Ecto neural progenitor cell (in vitro differentiated cells): ENCODE results near the gene NUP93.
A peak's percentile ranks its signal among the peaks of the same experiment; 100 is the strongest.

ENCODE experiments used
- DNase-seq: peaks from one replicate; pipeline ENCODE4 v3.0.0-alpha.2; 2018; ENCODE audit warnings: low spot score

The NUP93 gene

DNA sequence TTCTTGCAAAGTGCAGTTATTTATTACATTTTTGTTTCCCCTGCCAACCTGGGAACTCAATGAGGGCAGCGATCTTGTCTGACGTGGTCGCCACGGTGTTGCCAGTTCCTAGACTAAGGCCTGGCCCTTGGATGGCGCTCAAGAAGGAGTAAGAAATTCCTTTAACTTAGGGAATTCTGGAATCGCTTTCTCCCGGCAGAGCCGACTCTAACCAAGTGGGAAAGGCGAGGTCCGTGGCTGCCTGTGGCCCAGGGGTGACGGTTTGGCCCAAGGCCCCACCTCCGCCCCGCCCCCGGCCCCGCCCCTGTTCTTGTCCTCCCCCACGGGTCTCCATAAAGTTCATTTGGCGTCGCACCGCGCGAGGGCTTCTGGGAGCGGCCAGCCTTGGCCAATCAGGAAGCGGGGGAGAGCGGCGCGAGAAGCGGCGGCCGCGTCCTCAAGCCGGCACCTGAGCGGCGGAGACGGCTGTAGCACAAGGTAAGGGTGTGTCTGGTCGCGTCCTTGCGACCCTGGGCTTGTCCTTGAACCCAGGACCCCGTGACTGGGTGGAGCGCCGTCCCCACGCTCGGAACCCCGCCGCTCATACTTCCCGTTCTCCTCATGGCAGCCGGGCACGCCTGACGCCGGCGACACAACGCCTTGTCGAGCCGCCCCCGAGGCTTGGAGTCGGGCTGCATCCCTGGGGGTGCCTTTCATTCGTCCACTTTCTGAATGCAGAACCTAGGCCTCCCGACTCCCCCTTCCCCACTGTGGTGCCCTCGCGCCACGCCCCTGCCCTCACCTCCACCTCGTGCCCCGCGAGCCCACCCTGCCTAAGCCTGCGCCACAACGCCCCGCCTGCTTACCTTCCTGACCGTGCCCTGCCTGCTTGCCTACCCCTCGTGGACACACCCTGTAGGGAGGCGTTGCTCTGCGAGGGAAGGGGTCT lies at the start of gene NUP93:
NUP93 (plus strand) TSS at position 395 of the 928 bp plus-strand sequence. CDS start 18,119 bp downstream, outside the sequence.
- peak; percentile 94 for DNase-seq

GRCh38 chr16:56681939-56682702 lies 47.8 kb upstream of the NUP93 start, which contains the start of gene MT1X:
Gene MT1X (plus strand): TSS chr16:56682470. CDS start chr16:56682541, 71 bp downstream.
- peak; percentile 81 for DNase-seq

DNA sequence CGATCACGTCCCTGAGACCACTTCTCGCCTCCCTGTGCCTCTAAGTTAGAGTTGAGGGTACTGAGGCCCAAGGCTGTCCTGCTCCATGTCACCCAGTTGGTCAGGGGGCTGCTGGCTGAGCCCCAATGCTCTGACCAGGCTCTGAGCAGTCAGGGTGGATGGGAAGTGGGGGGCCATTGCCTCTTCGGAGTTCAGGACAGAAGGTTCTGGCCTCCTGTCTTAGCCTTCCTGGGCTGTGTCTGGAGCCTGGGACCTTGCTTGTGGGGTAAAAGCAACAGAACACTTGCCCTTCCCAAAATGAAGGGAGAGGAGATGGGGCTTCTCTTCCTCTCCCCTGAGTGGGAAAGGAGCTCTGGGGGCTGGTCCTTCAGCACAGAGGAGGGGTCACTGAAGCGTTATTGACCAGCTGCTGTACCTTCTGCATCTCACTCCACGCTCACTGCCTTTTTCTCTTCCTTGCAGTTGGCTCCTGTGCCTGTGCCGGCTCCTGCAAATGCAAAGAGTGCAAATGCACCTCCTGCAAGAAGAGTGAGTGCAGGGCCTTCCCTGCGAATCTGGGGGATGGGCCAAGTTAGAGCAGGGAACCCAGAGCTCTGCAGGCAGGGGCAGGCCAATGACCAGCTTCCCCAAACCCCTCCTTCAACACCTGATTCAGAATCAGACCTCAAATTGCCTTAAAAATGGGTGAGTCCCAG lies 47.1 kb upstream of the NUP93 start:
- no peak for DNase-seq

DNA sequence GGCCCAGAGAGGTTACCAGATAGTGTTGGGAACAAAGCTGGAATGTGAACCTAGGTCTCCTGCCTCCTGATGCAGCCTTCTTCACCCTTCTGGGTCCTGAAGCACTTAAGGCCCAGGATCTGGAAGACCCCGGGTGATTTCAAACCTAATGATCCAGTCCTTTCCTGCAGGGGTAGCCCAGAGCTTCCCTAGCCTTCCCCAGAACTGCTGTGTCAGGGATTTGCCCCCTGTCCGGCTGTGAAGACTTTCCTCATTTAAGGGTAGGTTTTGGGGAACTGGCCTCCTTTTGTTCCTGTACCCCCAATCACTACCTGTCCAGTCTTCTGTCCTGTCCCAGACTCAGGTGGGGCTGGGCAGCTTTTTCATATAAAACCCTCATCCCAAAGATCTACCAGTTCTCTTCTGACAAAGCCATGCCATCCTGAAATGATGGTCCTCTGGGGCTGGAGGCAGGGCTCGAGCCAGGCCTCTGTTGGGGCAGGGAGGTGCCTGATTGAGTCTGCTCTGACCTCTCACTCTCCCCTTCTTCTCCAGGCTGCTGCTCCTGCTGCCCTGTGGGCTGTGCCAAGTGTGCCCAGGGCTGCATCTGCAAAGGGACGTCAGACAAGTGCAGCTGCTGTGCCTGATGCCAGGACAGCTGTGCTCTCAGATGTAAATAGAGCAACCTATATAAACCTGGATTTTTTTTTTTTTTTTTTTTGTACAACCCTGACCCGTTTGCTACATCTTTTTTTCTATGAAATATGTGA lies 46.3 kb upstream of the NUP93 start:
- no peak for DNase-seq

- no peak for DNase-seq
These were observed 45.5 kb upstream of the NUP93 start for GRCh38 chr16:56684256-56684925.

- no peak for DNase-seq
These were observed 44.9 kb upstream of the NUP93 start for GRCh38 chr16:56684926-56685590.

- DNase-seq, result no peak
These were observed 43.2 kb upstream of the NUP93 start for GRCh38 chr16:56686758-56687157.

DNA sequence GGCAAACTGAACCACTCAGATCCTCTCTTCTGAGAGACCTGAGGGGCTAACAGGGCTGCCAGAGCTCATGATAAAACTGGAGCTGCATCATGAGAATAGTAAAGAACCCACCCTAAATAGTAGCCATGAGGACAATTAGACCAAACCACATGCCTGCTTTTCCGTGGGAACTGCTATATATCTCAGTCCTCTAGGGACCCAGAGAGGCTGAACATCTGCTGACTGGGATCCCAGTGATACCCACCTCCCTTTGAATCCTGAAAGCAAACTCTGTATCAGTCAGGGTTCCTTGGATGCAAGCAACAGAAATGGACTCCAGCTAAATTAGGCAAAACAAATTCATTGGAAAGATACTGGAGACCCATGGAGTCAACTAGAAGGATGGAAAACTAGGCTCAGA lies 41.2 kb upstream of the NUP93 start:
- no peak for DNase-seq

DNA sequence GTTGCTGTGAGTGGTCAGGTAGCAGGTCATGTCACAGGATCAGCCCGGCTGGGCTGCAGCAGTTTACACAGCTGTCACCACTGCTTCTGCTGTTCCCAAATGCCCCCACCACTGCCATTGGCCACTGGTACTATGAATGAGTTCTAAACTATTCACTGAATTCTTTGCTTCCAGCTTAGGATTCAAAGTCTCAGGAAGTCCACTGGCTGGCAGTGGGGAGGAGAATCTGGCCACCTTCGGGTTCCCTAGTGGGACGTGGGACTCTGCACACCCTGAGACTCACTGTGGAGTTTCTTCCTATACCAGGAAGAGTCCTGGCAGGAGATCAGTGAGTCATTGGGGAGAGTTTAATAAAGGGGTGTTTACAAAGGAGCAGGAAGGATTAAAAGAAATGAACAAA lies 40.8 kb upstream of the NUP93 start:
- DNase-seq, result no peak

DNA sequence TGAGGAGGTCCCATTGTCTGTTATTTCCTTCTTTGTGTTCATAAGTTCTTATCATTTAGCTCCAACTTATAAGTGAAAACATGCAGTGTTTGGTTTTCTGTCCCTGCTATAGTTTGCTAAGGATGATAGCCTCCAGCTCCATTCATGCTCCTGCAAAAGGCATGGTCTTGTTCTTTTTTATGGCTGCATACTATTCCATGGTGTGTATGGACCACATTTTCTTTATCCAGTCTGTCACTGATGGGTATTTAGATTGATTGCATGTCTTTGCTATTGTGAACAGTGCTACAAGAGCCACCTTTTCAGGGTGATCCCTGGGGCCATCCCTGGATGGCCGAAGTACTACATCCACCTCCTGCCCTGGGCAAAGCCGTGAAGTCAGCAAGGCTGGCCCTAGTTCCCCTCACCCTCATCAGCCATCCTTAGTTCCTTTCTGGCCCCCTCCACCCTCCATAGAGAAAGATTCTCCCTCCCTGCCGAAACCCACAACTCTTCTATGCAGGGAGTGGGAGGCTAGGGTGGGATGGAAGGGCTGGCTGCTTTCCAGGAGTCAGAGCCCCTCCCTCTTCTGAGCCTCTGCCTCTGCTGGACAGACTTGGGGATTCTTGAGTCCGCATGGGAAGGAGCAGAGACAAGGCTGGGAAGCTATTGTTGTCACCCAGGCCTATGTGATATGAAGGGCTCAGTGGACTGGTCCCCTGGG lies 39.4 kb upstream of the NUP93 start:
- DNase-seq, result no peak

DNA sequence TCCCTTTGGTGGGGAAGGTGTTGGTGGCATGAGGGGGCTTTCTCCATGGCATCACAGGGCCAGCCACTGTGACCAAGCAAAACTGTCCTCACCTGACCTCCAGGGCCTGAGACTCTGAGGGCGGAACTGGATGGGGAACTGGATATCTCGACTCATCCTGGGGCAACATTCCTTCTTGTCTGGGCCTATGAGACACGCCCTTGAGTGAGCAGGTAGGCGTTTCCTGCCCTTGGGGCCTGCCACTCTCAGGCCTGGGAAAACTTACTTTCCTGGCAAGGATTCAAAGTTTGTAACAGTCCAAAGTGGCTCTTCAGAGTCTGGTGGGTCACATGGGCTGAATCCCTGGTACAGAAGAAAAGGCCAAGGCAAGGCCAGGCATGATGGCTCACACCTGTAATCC lies 38.0 kb upstream of the NUP93 start:
- no peak for DNase-seq

GRCh38 chr16:56695246-56695645 lies 34.7 kb upstream of the NUP93 start:
- no peak for DNase-seq

GRCh38 chr16:56697456-56698155 lies 32.3 kb upstream of the NUP93 start:
- DNase-seq, result no peak

DNA sequence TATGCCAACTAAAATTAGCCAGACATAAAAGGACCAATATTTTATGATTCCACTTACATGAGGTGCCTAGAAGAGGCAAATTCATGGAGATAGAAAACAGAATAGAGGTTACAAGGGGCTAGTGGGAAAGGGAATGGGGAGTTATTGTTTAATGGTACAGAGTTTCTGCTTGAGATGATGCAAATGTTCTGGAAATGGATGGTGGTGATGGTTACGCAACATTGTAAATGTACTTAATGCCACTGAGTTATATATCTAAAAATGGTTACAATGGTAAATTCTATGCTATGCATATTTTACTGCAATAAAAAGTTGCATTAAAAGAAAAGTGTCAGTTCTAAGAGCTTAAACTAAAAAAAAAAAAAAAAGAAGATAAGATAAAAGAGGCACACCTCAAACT lies 29.7 kb upstream of the NUP93 start:
- no peak for DNase-seq

GRCh38 chr16:56700631-56701030 lies 29.3 kb upstream of the NUP93 start:
- no peak for DNase-seq

GRCh38 chr16:56701534-56701933 lies 28.4 kb upstream of the NUP93 start:
- DNase-seq, result no peak

GRCh38 chr16:56702836-56703235 lies 27.1 kb upstream of the NUP93 start:
- DNase-seq, result no peak

- DNase-seq, result no peak
These were observed 21.1 kb upstream of the NUP93 start for GRCh38 chr16:56708525-56709442.
